GM12873 (cell line): Measurements from ENCODE around the gene TTC27.

Experiments used
- CTCF ChIP-seq: IDR thresholded peaks from 2 replicates; pipeline ENCODE4 v1.5.1; 2012; ENCODE audit warnings: low read depth, mild to moderate bottlenecking, moderate library complexity, low read length, control low read depth; ENCODE audit not compliant: insufficient read depth; ENCODE audit errors: missing control alignments

The TTC27 gene

DNA sequence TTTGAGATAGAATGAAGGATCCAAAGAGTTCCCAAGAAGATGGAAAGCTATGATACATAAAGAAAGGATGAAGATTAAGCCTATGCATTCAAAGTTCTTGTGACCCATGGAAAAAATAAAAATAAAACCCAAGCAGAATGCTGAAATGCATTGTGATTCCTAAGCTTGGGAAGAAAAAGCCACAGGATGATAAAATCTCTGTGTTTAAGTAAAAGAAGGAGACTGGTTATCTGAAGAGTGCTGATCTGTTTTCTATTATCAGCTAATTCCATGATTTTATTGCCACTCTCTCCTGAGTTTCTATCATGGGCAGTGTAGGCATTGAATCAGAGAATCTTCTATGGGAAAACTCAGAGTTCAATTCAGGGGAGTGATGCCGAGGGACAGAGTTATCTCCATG, 215.8 kb downstream of the TTC27 start:
- TF ChIP-seq CTCF = no peak

DNA sequence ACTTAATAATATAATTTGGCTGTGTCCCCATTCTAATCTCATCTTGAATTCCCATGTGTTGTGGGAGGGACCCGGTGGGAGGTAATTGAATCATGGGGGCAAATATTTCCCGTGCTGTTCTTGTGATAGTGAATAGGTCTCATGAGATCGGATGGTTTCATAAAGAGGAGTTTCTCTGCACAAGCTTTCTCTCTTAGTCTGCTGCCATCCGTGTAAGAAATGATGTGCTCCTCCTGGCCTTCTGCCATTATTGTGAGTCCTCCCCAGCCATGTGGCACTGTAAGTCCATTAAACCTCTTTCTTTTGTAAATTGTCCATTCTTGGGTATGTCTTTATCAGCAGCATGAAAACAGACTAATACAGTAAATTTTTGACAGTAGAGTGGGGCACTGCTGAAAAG, 216.4 kb downstream of the TTC27 start:
- TF ChIP-seq CTCF = no peak

GRCh38 chr2:32847734-32848133, 219.9 kb downstream of the TTC27 start:
- TF ChIP-seq CTCF = no peak

- TF ChIP-seq CTCF = no peak
These were observed 221.8 kb downstream of the TTC27 start for GRCh38 chr2:32849456-32850194.

DNA sequence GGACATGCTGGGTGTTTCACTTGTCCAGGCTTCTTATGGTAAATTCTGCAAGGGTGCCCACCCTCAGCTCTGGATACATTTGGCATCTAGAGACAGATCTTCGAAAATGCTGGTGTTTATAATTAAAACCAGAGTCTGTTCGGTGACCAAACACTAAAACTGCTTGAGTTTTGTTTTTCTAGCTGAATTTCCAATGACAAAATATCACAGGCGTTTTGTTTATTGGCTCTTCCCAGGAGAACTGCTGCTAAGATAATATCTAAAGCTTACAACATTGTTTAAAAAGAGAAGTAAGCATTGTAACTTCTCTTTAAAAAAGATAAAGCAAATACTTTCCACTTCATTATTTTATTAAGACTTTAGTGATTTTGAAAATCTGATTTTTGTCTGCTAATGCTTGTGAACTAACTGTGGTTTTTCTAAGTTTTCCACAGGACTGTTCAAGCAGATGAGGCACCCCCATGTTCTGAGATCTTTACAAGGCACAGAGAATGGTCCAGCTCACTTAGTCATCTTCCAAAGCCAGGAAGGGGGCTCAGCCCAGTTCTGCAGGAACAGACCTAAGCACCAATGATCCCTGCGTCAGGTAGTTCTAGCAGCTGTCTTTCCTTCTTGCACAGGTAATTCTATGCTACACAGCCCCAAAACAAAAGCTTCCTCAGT, 224.1 kb downstream of the TTC27 start:
- TF ChIP-seq CTCF = no peak

GRCh38 chr2:32852856-32853255, 225.0 kb downstream of the TTC27 start:
- no peak for TF ChIP-seq CTCF

DNA sequence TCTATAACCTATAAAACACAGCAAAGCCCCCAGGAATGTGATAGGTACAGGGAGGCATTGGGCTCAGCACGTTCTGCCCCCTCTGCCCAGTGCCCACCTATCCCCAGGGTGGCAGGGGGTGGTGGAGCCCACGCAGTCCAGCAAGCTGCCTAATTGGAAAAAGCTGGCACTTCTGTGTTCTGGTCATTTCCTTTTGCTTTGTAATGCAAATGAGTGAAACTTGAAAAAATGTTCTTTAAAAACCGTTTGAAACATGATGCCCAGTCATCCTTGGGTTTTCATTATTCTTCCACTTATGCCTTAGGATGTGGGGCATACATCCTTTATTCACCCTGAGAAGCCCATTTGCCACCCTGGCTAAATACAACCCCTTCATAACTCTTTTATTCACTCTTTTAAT, 229.0 kb downstream of the TTC27 start:
- no peak for TF ChIP-seq CTCF
